H1 (cell line): ENCODE measurements around the gene PRSS2.

Experiments used
- CTBP2 ChIP-seq: IDR thresholded peaks from 2 replicates; pipeline ENCODE4 v1.7.0; 2011; ENCODE audit warnings: borderline replicate concordance, mild to moderate bottlenecking, moderate library complexity, mixed read lengths, low read length; ENCODE audit not compliant: insufficient read depth, insufficient read length
- EZH2 ChIP-seq: fragments of 200-600 bp; sonication (generic); IDR thresholded peaks from 2 replicates; pipeline ENCODE4 v1.7.1; 2012; ENCODE audit warnings: low read depth, mild to moderate bottlenecking, moderate library complexity, low read length, inconsistent platforms; ENCODE audit not compliant: severe bottlenecking
- FOSL1 ChIP-seq: IDR thresholded peaks from 2 replicates; pipeline ENCODE4 v1.6.1; 2011; ENCODE audit warnings: mild to moderate bottlenecking, low read depth, low read length, moderate library complexity; ENCODE audit not compliant: insufficient read depth
- JUN ChIP-seq: IDR thresholded peaks from 2 replicates; pipeline ENCODE4 v1.6.1; 2011; ENCODE audit warnings: low read depth, mild to moderate bottlenecking, improper control_type of control experiment, low read length
- KDM5A ChIP-seq: fragments of 200-600 bp; IDR thresholded peaks from 2 replicates; pipeline ENCODE4 v1.7.1; 2012; ENCODE audit warnings: mild to moderate bottlenecking, low read length, inconsistent platforms, mixed read lengths
- NRF1 ChIP-seq: IDR thresholded peaks from 2 replicates; pipeline ENCODE4 v1.6.1; 2011; ENCODE audit warnings: mild to moderate bottlenecking, low read depth, low read length, improper control_type of control experiment
- POLR2AphosphoS5 ChIP-seq: IDR thresholded peaks from 2 replicates; pipeline ENCODE4 v1.6.1; 2011; ENCODE audit warnings: low read depth, low read length
- POU5F1 ChIP-seq: IDR thresholded peaks from 2 replicates; pipeline ENCODE4 v1.6.1; 2011; ENCODE audit warnings: low read depth, mild to moderate bottlenecking, low read length, moderate library complexity
- RNF2 ChIP-seq: fragments of 200-900, 300-1000 bp; sonication (generic); IDR thresholded peaks from 2 replicates; pipeline ENCODE4 v1.7.1; 2016; ENCODE audit warnings: borderline replicate concordance, low read depth, mild to moderate bottlenecking, antibody characterized with exemption, low read length; ENCODE audit not compliant: poor library complexity, severe bottlenecking; ENCODE audit errors: missing control alignments
- SIX5 ChIP-seq: IDR thresholded peaks from 2 replicates; pipeline ENCODE4 v1.6.1; 2011; ENCODE audit warnings: mild to moderate bottlenecking, low read depth, low read length
- SP2 ChIP-seq: IDR thresholded peaks from 2 replicates; pipeline ENCODE4 v1.6.1; 2012; ENCODE audit warnings: mild to moderate bottlenecking, low read length, inconsistent platforms
- SP4 ChIP-seq: IDR thresholded peaks from 2 replicates; pipeline ENCODE4 v1.6.1; 2012; ENCODE audit warnings: low read length, inconsistent platforms
- TCF12 ChIP-seq: IDR thresholded peaks from 2 replicates; pipeline ENCODE4 v1.6.1; 2011; ENCODE audit warnings: low read depth, mild to moderate bottlenecking, low read length
- TF ChIP-seq, protein P1 (sequence below), 3 experiments: IDR thresholded peaks; 1 replicate in 2 of 3; 2 replicates in 1 of 3; pipeline versions ENCODE4 v1.5.1 to v1.6.1; 2011; ENCODE audit warnings: low read length in 3 of 3, mild to moderate bottlenecking in 3 of 3, inconsistent platforms in 2 of 3, low read depth in 1 of 3, moderate library complexity in 1 of 3; ENCODE audit not compliant: insufficient read depth in 1 of 3; ENCODE audit errors: control extremely low read depth in 1 of 3

DNA sequence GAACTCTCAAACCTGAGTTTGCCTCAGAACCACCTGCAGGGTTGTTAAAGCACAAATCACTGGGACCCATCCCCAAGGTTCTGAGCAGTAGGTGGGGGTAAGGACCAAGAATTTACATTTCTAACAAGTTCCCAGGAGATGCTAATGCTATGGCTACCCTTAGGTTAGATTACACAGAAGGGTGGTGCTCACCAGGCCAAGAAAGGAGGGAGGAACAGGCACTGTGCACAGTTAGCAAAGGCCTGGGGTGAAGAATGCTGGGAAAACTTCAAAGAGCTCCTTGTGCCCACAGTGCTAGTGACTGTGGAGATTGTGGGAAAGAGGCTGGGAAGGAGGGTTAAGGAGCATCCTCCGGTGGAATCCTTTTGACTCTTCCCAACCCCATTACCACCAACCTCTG lies 8.7 kb upstream of the PRSS2 start:
- no peak for TF ChIP-seq KDM5A
- TF ChIP-seq, protein P1, sequence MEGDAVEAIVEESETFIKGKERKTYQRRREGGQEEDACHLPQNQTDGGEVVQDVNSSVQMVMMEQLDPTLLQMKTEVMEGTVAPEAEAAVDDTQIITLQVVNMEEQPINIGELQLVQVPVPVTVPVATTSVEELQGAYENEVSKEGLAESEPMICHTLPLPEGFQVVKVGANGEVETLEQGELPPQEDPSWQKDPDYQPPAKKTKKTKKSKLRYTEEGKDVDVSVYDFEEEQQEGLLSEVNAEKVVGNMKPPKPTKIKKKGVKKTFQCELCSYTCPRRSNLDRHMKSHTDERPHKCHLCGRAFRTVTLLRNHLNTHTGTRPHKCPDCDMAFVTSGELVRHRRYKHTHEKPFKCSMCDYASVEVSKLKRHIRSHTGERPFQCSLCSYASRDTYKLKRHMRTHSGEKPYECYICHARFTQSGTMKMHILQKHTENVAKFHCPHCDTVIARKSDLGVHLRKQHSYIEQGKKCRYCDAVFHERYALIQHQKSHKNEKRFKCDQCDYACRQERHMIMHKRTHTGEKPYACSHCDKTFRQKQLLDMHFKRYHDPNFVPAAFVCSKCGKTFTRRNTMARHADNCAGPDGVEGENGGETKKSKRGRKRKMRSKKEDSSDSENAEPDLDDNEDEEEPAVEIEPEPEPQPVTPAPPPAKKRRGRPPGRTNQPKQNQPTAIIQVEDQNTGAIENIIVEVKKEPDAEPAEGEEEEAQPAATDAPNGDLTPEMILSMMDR (IDR thresholded peaks at IDR 0.05; ENCODE audit: control extremely low read depth in 1 of 3, insufficient read depth in 1 of 3, low read depth in 1 of 3, low read length in 3 of 3): no peak
- TF ChIP-seq CTBP2: no peak
- no peak for TF ChIP-seq TCF12
- TF ChIP-seq EZH2: no peak
- TF ChIP-seq SIX5: no peak
- no peak for TF ChIP-seq FOSL1
- no peak for TF ChIP-seq NRF1
- TF ChIP-seq JUN: no peak
- TF ChIP-seq POLR2AphosphoS5: no peak
- no peak for TF ChIP-seq SP4
- no peak for TF ChIP-seq POU5F1
- TF ChIP-seq RNF2: no peak
- TF ChIP-seq SP2: no peak
